Measurements from ENCODE around the gene LEF1.

GRCh38 chr4:108185252-108185651 lies 16.5 kb upstream of the LEF1 start:
- TF ChIP-seq ZFP3 (CRISPR knock-in tag; IDR thresholded peaks at IDR 0.05) (no peak), TOX (CRISPR knock-in tag; IDR thresholded peaks at IDR 0.05; ENCODE audit: borderline replicate concordance) (no peak), PATZ1 (CRISPR knock-in tag; IDR thresholded peaks at IDR 0.05; ENCODE audit: borderline replicate concordance) (no peak), TSHZ2 (CRISPR knock-in tag; IDR thresholded peaks at IDR 0.05) (no peak), ZFP30 (CRISPR knock-in tag; IDR thresholded peaks at IDR 0.05) (no peak), ISL1 (CRISPR knock-in tag; IDR thresholded peaks at IDR 0.05) (no peak), CREB5 (CRISPR knock-in tag; IDR thresholded peaks at IDR 0.05; ENCODE audit: low read depth) (no peak), ARNTL (CRISPR knock-in tag; IDR thresholded peaks at IDR 0.05; ENCODE audit: borderline replicate concordance, low read depth) (no peak), BACH2 (CRISPR knock-in tag; IDR thresholded peaks at IDR 0.05; ENCODE audit: borderline replicate concordance) (no peak), ESRRG (CRISPR knock-in tag; IDR thresholded peaks at IDR 0.05) (no peak)

Measured in SK-N-SH treated with all-trans-retinoic acid at 6 μM for 48 hours (cell line).